GM19043 (cell line): ENCODE measurements around the gene CELSR1.

ENCODE experiments used
- ATAC-seq: cut with Tn5 transposase; IDR thresholded peaks from one replicate; pipeline ENCODE4 v1.9.1; 2021; ENCODE audit warnings: low read depth; ENCODE audit not compliant: unreplicated experiment

Gene CELSR1

GRCh38 chr22:46535876-46536536 lies 1.4 kb downstream of the CELSR1 start:
- no peak for ATAC-seq

- ATAC-seq: no peak
Measured at GRCh38 chr22:46534901-46535630, 2.4 kb downstream of the CELSR1 start.

- no peak for ATAC-seq
Measured at GRCh38 chr22:46534177-46534776, 3.1 kb downstream of the CELSR1 start.

DNA sequence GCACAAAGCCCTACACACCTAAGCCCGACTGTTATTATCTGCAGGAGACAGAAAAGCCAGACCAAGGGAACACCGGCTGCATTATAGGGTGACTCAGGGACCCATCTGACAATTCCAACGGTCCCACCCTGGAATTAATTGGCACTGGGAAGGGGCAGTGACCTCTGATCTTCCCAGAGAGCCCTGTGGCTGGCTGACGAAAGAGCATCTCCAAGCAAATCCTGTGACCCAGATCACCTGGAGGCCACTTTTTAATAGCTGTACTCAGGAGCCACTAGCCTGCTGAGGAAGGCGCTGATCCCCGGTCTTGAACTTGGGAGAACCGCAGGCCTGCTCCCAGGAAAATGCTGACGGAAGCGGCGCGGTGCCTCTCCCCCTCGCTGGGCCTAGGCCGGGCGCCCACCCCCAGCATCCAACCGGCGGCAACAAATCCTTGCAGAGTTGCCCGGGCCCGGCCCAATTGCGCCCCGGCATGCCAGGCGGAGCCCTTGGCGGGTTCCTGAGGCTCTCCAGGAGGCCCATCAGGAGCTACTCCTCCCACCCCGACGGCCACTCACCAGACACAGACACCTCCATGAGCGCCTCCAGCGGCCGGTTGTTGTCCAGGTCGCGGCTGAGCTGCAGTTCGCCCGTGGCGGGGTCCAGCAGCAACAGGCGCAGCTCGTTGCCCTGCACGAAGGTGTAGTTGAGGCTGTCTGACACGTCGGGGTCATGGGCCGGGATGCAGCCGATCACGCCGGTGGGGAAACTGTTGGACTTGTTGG lies 4.2 kb downstream of the CELSR1 start:
- no peak for ATAC-seq

DNA sequence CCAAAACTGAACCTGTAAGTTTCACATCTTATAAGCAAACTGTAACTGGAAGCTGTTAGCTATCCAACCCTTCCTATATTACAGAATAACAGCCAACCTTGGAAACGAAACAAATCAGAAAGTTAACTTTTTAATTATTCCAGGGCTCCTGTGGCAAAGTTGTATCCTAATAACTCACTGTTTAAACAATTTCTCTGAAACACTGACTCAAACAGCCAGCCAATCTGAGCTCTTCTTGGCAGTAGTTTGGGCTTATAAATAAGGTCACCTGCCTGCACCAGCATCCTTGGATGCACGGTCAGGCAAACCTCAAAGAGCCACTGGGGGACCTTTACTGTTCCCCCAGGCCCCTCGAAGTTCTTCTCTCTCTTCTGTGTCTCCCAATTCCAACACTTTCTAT lies 5.0 kb downstream of the CELSR1 start:
- ATAC-seq: no peak

DNA sequence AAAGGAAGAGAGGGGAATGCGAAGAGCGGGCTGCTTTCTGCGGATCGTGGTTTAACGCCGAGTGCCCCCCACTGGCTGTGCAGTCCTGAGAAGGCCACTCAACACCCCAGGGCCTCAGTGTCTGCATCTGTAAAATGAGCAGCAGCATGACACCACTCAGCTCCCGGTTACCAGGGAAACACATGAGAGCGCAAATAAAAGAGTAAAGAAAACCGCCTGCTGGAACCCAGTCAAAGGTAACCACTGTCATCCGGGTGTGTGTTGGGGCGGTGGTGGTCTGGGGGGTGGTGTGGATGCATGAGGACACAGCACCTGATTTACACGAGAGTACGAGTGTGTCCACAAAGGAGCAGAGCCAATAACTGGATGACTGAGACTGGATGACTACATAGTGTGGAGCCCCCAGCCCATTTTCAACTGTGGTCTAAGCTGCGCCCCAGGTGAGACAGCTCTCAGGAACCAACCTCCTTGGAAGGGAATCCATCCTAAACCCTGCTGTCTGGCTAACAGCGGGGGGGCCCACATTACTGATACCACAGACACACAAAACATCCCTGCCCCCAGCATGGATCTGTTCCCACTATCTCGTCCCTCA lies 5.7 kb downstream of the CELSR1 start:
- ATAC-seq: no peak

- ATAC-seq: no peak
Measured at GRCh38 chr22:46528121-46528610, 9.3 kb downstream of the CELSR1 start.

DNA sequence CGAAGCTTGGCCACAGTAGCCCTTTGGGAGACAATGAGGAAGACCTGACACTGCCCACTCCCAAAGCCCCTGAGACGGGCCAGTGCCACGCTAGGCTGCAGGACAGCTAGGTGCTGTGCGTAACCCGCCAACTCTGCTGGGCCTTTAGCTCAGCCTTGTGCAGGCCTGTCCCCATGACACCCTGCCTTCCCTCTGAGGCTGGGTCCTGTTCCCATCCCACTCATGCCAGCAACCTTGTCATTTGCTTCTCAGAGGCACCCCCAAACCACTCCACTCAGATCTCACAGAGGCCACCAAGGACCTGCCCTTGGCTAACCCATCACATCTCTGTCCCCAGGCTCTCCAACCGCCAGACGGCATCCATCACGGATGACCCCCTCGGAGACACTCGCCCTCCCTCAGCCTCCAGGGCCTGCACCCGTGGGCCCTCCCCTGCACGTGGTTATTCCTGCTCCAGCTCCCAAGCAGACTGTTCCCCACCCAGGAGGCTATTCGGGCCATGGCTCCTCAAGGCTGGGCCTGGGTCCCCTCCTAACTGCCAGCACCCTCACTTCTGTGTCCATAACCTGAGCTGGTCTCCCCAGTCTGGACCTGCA lies 11.1 kb downstream of the CELSR1 start:
- ATAC-seq: no peak

DNA sequence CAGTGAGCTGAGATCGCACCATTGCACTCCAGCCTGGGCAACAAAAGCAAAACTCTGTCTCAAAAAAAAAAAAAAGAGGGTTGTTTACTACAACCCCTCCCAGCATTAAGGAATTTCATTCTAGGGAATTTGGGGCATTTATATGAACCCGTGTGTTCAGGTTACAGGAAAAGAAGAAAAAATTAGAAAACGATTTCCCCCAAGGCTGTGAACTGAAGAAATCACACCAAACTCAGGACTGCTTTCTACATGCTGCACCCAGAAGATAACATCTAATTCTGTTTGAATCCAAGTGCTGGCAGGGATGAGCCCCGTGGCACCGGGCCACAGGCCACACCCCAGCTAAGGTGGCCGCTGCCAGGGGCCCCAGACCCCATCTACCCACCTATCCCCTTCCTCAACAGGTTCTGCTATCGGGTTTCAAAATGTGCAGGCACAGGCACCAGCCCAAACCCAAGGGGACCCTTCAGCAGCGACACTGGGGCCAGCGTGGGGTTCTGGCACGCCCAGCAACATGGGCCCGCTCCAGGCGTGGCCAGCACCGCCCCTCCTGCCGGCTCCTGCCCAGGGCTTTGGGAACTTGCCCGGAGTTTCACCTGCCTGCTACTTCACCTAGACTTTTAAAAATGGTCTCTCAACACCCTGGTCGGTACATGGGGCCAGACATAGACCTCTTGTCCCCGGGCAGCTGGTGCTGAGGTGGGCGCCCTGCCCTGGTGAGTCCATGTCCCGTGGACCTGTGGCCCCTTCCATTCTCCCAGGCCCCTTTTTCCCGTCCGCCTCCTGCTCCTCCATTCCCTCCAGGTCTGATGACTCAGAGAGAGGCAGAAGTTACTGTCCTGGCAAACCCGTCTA lies 11.8 kb downstream of the CELSR1 start:
- ATAC-seq: no peak

DNA sequence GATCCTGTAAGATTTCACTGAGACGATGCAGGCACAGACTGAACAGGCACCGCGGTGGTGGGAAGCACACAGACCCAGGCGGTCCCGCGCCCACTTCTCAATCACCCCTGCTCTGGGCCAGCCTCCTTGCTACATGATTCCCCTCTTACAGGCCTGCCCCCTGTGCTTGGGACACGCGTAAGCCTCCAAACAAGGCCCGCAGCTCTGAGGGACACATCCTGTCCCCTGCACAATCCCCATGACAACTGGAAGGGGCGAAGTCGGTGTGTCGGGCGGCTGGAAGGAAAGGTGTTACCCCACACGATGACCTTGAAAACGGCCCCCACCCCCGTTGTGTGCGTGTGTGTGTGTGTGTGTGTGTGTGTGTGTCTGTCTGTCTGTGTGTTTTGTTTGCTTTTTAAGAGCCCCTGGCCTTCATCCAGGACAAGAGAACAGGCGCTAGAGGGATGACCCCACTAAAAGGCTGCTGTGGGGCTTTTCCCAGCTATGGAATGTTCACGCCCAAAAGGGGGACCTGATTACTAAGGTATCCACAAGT lies 13.1 kb downstream of the CELSR1 start:
- no peak for ATAC-seq

- no peak for ATAC-seq
Measured at GRCh38 chr22:46522797-46523196, 14.6 kb downstream of the CELSR1 start.

GRCh38 chr22:46521994-46522393 lies 15.4 kb downstream of the CELSR1 start:
- no peak for ATAC-seq

DNA sequence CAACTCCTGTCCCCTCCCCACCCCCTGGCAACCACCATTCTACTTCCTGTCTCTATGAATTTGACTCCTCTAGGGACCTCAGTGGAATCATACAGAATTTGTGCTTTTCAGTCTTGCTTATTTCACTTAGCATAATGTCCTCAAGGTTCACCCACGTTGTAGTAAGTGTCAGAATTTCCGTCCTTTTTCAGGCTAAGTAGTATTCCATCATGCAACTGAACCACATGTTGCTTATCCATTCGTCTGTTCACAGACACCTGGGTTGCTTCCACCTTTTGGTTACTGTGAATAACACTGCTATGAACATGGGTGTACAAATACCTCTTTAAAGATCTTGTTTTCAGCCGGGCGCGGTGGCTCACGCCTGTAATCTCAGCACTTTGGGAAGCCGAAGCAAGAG lies 16.5 kb downstream of the CELSR1 start:
- ATAC-seq: no peak

- ATAC-seq: no peak
Measured at GRCh38 chr22:46519377-46519776, 18.0 kb downstream of the CELSR1 start.

GRCh38 chr22:46518542-46519325 lies 18.7 kb downstream of the CELSR1 start:
- no peak for ATAC-seq

- ATAC-seq: no peak
Measured at GRCh38 chr22:46518038-46518437, 19.4 kb downstream of the CELSR1 start.

DNA sequence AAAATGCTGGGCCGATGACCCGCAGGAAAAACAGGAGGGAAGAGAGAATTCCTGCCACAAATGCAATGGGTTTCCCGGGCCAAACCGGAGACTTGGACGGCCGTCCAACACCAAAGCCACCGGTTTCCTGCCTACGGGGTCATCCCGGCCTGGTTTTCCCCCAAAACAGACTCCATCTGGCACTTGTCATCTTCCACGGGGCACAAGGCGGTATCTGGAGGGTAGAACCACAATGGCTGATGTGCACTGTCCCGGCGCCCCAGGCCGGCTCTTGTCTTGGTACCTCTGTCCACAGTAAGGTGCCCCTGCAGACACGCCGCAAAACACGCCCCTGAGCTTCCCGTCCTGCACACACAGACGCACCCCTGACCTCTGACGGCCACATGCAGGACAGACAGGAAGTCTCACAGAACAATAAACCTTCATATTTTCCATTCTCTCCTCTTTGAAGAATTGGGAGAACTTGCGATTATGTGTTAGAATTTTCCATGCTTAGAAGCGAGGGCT lies 20.1 kb downstream of the CELSR1 start:
- no peak for ATAC-seq

DNA sequence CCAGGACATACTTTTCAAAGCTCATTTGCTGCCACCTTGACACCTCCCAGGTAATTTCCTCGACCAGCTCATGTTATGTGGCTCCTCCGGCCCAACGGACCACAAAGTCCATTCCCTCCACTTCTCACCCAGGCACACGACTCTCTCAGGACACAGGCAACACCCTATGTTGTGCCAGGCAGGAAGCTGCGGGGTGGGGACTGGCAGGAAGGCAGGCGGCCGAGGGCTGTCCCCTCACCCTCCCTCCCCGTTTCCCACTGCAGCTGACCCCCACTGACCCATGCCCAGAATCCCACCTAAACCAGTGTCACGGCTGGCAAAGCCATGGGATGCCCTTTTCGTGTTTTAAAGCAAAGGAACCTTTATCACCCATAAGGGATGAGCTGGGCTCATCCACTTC lies 20.8 kb downstream of the CELSR1 start:
- no peak for ATAC-seq
